ENCODE data around the gene SEMA3C. TPM values are rescaled to one million over a fixed set of nuclear protein-coding genes. Genes with fewer than 3 reads are reported as not detected.

Gene SEMA3C
- total RNA-seq, 4 donors from 2014 or later, result 2.6 to 30.9 (median 14.2) TPM

GRCh38 chr7:80835251-80835650 is 83.6 kb downstream of the SEMA3C start:
- Histone ChIP-seq H3K27me3 (no peaks in the 10 kb centered on the region), H3K4me3 (no peak overlapping the region), H3K9me3 (no peaks in the 10 kb centered on the region), H3K27ac (no peak overlapping the region), H3K4me1 (peaks cover 3 to 26% (median 9%) of the 10 kb centered on the region in 3 donors), H3K36me3 (no peaks in the 10 kb centered on the region)
- WGBS, 2 donors, result 63 to 65% methylated on average over 2 of the region's 2 CpGs
- intact Hi-C loops (cut with DNase I), result no loop called here
- DNase-seq, result no peak
- no peak for TF ChIP-seq POLR2A (IDR thresholded peaks at IDR 0.05)
- no peak for TF ChIP-seq CTCF (IDR thresholded peaks at IDR 0.05)

DNA sequence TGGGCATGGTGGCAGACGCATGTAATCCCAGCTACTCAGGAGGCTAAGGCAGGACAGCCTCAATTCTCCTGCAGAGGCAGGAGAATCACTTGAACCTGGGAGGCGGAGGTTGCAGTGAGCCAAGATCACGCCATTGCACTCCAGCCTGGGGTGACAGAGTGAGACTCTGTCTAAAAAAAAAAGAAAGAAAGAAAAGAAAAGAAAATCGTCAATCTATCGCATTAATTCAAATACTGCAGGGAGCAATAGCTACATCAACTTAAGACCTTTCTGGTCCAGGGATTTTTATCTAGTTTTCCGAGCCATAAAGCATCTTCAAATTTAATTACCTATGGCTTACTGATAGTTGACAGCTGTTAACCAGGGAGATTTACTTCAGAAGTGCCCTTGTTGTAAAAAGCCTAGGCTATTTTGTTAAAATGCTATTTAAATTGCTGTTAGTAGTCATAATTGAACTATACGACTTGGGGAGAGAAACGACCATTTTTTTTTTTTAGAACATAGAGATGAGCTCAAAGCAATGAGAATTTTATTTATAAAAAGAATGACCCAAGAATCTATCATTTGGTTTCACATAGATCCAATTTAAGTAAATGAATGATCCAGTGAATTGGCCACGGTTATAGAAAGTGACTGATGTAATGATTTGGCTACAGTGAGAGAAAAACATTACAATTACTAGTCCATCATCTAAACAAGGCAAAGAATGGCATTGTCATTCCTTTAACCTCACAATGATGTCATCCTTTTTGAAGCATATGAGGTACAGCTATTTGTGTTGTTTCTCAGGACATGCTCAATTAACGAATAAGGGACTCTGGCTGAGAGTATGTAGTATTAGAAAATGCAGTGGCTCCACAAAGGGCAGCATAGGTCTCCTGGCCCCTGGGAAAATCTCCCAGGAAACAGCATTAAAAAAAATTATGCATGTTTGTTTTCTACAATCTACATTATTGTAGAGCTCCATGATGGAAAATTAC is 85.3 kb downstream of the SEMA3C start:
- H3K36me3 ChIP-seq, result no peaks in the 10 kb centered on the region
- no peaks in the 10 kb centered on the region for H3K9me3 ChIP-seq
- TF ChIP-seq POLR2A (IDR thresholded peaks at IDR 0.05) (no peak), CTCF (IDR thresholded peaks at IDR 0.05) (no peak)
- peaks cover 3 to 26% (median 9%) of the 10 kb centered on the region in 3 donors for H3K4me1 ChIP-seq
- H3K27me3 ChIP-seq, result no peaks in the 10 kb centered on the region
- no peak overlapping the region for H3K27ac ChIP-seq
- no peak overlapping the region for H3K4me3 ChIP-seq
- no peak for DNase-seq
- intact Hi-C loops (cut with DNase I), result no loop called here
- 53 to 65% methylated on average over 10 of the region's 10 CpGs for WGBS, 2 donors

DNA sequence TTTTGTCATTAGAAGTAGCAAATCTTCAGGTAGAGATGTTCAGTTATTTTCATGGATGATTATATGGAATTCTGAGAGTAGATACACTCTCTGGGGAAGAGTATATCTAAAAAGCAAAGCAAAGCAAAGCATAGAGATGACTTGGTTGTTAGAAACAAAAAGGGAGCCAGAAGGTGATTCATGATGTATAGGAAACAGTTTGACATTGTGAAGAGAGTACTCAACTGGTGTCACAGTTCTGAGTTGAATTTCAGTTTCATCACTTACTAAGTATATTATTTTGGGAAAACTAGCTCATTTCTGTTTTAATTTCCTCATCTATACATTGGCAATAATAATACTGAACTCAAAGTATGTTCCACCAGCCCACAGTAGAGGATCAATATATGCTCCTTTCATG is 86.8 kb downstream of the SEMA3C start:
- Histone ChIP-seq H3K27ac (no peak overlapping the region), H3K4me3 (no peak overlapping the region), H3K36me3 (no peaks in the 10 kb centered on the region), H3K4me1 (peaks cover 3 to 39% (median 14%) of the 10 kb centered on the region in 3 donors), H3K9me3 (no peaks in the 10 kb centered on the region), H3K27me3 (no peaks in the 10 kb centered on the region)
- TF ChIP-seq POLR2A (IDR thresholded peaks at IDR 0.05), result no peak
- TF ChIP-seq CTCF (IDR thresholded peaks at IDR 0.05), result no peak
- intact Hi-C loops (cut with DNase I), result no loop called here
- no peak for DNase-seq

GRCh38 chr7:80830584-80831285 is 88.1 kb downstream of the SEMA3C start:
- DNase-seq, result no peak
- no peaks in the 10 kb centered on the region for H3K36me3 ChIP-seq
- no peak overlapping the region for H3K4me3 ChIP-seq
- H3K27me3 ChIP-seq, result no peaks in the 10 kb centered on the region
- H3K9me3 ChIP-seq, result no peaks in the 10 kb centered on the region
- TF ChIP-seq POLR2A (IDR thresholded peaks at IDR 0.05) (no peak), CTCF (IDR thresholded peaks at IDR 0.05) (no peak)
- intact Hi-C loops (cut with DNase I), result no loop called here
- no peak overlapping the region for H3K27ac ChIP-seq
- WGBS, 2 donors, result 40 to 47% methylated on average over 3 of the region's 3 CpGs
- peaks cover 3 to 50% (median 22%) of the 10 kb centered on the region in 3 donors for H3K4me1 ChIP-seq

GRCh38 chr7:80830010-80830409 is 88.8 kb downstream of the SEMA3C start:
- DNase-seq, result no peak
- Histone ChIP-seq H3K27ac (no peak overlapping the region), H3K4me3 (no peak overlapping the region), H3K4me1 (peaks cover 3 to 53% (median 22%) of the 10 kb centered on the region in 3 donors), H3K9me3 (no peaks in the 10 kb centered on the region), H3K27me3 (no peaks in the 10 kb centered on the region), H3K36me3 (no peaks in the 10 kb centered on the region)
- 42 to 47% methylated on average over 1 of the region's 1 CpG for WGBS, 2 donors
- intact Hi-C loops (cut with DNase I), result no loop called here
- no peak for TF ChIP-seq POLR2A (IDR thresholded peaks at IDR 0.05)
- no peak for TF ChIP-seq CTCF (IDR thresholded peaks at IDR 0.05)
